Natural killer cell (primary cell): ENCODE data around the gene PTPRK. TPM values are rescaled to one million over a fixed set of nuclear protein-coding genes. Genes with fewer than 3 reads are reported as not detected.

Experiments
- ATAC-seq, 3 donors: fragments of 150-1000 bp in 2 of 3; fragments of 200-7000 bp in 1 of 3; cut with Tn5 transposase; 1 replicate in 1 of 3; 2 replicates in 2 of 3; pipeline ENCODE4 v1.10.0; 2021; ENCODE audit warnings: mild to moderate bottlenecking in 2 of 3, moderate library complexity in 2 of 3
- DNase-seq, 2 donors: peaks; one replicate each; pipeline versions ENCODE4 v3.0.0 to v3.0.0-alpha.2; 2013 to 2021; ENCODE audit warnings: mixed read lengths in 1 of 2
- H3K27ac ChIP-seq: one replicate; pipeline ENCODE4 v1.5.1; 2013; ENCODE audit warnings: mild to moderate bottlenecking, low read length
- H3K27me3 ChIP-seq: one replicate; pipeline ENCODE4 v1.6.1; 2013; ENCODE audit warnings: low read length; ENCODE audit not compliant: control insufficient read depth, insufficient read depth
- H3K36me3 ChIP-seq: one replicate; pipeline ENCODE4 v1.6.1; 2013; ENCODE audit warnings: low read length; ENCODE audit not compliant: control insufficient read depth, insufficient read depth
- H3K4me1 ChIP-seq: one replicate; pipeline ENCODE4 v1.6.1; 2013; ENCODE audit warnings: low read length; ENCODE audit not compliant: control insufficient read depth, insufficient read depth
- H3K4me3 ChIP-seq: one replicate; pipeline ENCODE4 v1.5.1; 2013; ENCODE audit warnings: low read length
- H3K9me3 ChIP-seq: one replicate; pipeline ENCODE4 v1.6.1; 2013; ENCODE audit warnings: low read length; ENCODE audit not compliant: control insufficient read depth, insufficient read depth
- H3K27ac Mint-ChIP-seq, 2 donors: one replicate each; pipeline ENCODE4 v1.8.0; 2022; ENCODE audit warnings: mild to moderate bottlenecking in 2 of 2, mixed read lengths in 2 of 2, moderate library complexity in 1 of 2
- H3K27me3 Mint-ChIP-seq, 2 donors: one replicate each; pipeline ENCODE4 v1.8.0; 2022; ENCODE audit warnings: low read depth in 2 of 2, mixed read lengths in 2 of 2
- H3K36me3 Mint-ChIP-seq: one replicate; pipeline ENCODE4 v1.8.0; 2022; ENCODE audit warnings: mixed read lengths
- H3K4me1 Mint-ChIP-seq, 2 donors: one replicate each; pipeline ENCODE4 v1.8.0; 2022; ENCODE audit warnings: mixed read lengths in 2 of 2
- H3K4me3 Mint-ChIP-seq: one replicate; pipeline ENCODE4 v1.8.0; 2022; ENCODE audit warnings: mild to moderate bottlenecking, moderate library complexity, mixed read lengths
- H3K9me3 Mint-ChIP-seq, 2 donors: one replicate each; pipeline ENCODE4 v1.8.0; 2022; ENCODE audit warnings: mixed read lengths in 2 of 2
- CTCF ChIP-seq: fragments of 200-600 bp; IDR thresholded peaks from one replicate; pipeline ENCODE4 v1.8.0; 2022; ENCODE audit warnings: antibody characterized with exemption
- WGBS: methylation state at CpG from one replicate; pipeline ENCODE4 v1.1.7; 2013; ENCODE audit warnings: missing lambda C conversion rate; ENCODE audit not compliant: insufficient coverage; 5-methylcytosine and 5-hydroxymethylcytosine counted together
- intact Hi-C: fragments of 100-400 bp; cut with micrococcal nuclease; formaldehyde crosslinking; loops from one replicate; pipeline ENCODE4 v1.14.2; 2022
- total RNA-seq, 4 donors: library from RNA; stranded (reverse); fragments of 120-200 nt in 1 of 4; gene quantifications; one replicate each; pipeline versions ENCODE4 v1.2.3 to v1.2.4, GENCODE V29; 2013 to 2022

Gene PTPRK
- total RNA-seq, 3 donors from 2014 or later (not counting 1 experiment from before 2014, with no cell fraction given): 0.14 to 1.2 (median 0.95) TPM

- H3K27me3 ChIP-seq: no peaks in the 10 kb centered on the region
- no peak for DNase-seq
- no peak overlapping the region for H3K4me3 ChIP-seq
- H3K9me3 Mint-ChIP-seq: no peaks in the 10 kb centered on the region
- H3K4me1 Mint-ChIP-seq: no peaks in the 10 kb centered on the region
- H3K27ac ChIP-seq: no peak overlapping the region
- H3K27ac Mint-ChIP-seq: no peak overlapping the region
- H3K4me3 Mint-ChIP-seq: no peak overlapping the region
- 93% methylated on average over 5 of the region's 5 CpGs for WGBS
- intact Hi-C loops: no loop called here
- no peaks in the 10 kb centered on the region for H3K27me3 Mint-ChIP-seq
- no peak for TF ChIP-seq CTCF
- H3K36me3 ChIP-seq: no peaks in the 10 kb centered on the region
- H3K36me3 Mint-ChIP-seq: no peaks in the 10 kb centered on the region
- H3K4me1 ChIP-seq: no peaks in the 10 kb centered on the region
- ATAC-seq: no peak
- no peaks in the 10 kb centered on the region for H3K9me3 ChIP-seq
These were observed 452.3 kb downstream of the PTPRK start for GRCh38 chr6:128068119-128068479.

GRCh38 chr6:128067446-128068118, 452.8 kb downstream of the PTPRK start:
- no peak overlapping the region for H3K27ac ChIP-seq
- no peaks in the 10 kb centered on the region for H3K27me3 Mint-ChIP-seq
- TF ChIP-seq CTCF: no peak
- intact Hi-C loops: no loop called here
- no peaks in the 10 kb centered on the region for H3K27me3 ChIP-seq
- no peaks in the 10 kb centered on the region for H3K4me1 Mint-ChIP-seq
- H3K9me3 Mint-ChIP-seq: no peaks in the 10 kb centered on the region
- no peaks in the 10 kb centered on the region for H3K36me3 Mint-ChIP-seq
- no peaks in the 10 kb centered on the region for H3K4me1 ChIP-seq
- H3K36me3 ChIP-seq: no peaks in the 10 kb centered on the region
- ATAC-seq: no peak
- no peak for DNase-seq
- WGBS: 96% methylated on average over 8 of the region's 11 CpGs
- H3K9me3 ChIP-seq: no peaks in the 10 kb centered on the region
- no peak overlapping the region for H3K27ac Mint-ChIP-seq
- H3K4me3 ChIP-seq: no peak overlapping the region
- no peak overlapping the region for H3K4me3 Mint-ChIP-seq

GRCh38 chr6:128065072-128065471, 455.3 kb downstream of the PTPRK start:
- Histone ChIP-seq H3K27me3 (no peaks in the 10 kb centered on the region), H3K27ac (no peak overlapping the region), H3K4me1 (no peaks in the 10 kb centered on the region), H3K9me3 (no peaks in the 10 kb centered on the region), H3K4me3 (no peak overlapping the region), H3K36me3 (no peaks in the 10 kb centered on the region)
- Mint-ChIP-seq H3K4me1 (no peaks in the 10 kb centered on the region), H3K36me3 (no peaks in the 10 kb centered on the region), H3K27me3 (no peaks in the 10 kb centered on the region), H3K27ac (no peak overlapping the region), H3K4me3 (no peak overlapping the region), H3K9me3 (no peaks in the 10 kb centered on the region)
- no peak for DNase-seq
- 70% methylated on average over 2 of the region's 3 CpGs for WGBS
- intact Hi-C loops: no loop called here
- ATAC-seq: no peak
- TF ChIP-seq CTCF: no peak

GRCh38 chr6:128064540-128064895, 455.9 kb downstream of the PTPRK start:
- intact Hi-C loops: no loop called here
- Histone ChIP-seq H3K9me3 (no peaks in the 10 kb centered on the region), H3K36me3 (no peaks in the 10 kb centered on the region), H3K27me3 (no peaks in the 10 kb centered on the region), H3K27ac (no peak overlapping the region), H3K4me1 (no peaks in the 10 kb centered on the region), H3K4me3 (no peak overlapping the region)
- Mint-ChIP-seq H3K4me3 (no peak overlapping the region), H3K4me1 (no peaks in the 10 kb centered on the region), H3K27ac (no peak overlapping the region), H3K9me3 (no peaks in the 10 kb centered on the region), H3K36me3 (no peaks in the 10 kb centered on the region), H3K27me3 (no peaks in the 10 kb centered on the region)
- DNase-seq: no peak
- no peak for TF ChIP-seq CTCF
- ATAC-seq: no peak
- no CpG with 5 or more reads among the region's 2 CpGs for WGBS
